ENCODE results near the gene SCARB2.
"Not testable (repeated sequence)": the region's sequence is repeated elsewhere in the genome, so short reads cannot be mapped to it uniquely, and the experiment has no call there.

The SCARB2 gene, protein sequence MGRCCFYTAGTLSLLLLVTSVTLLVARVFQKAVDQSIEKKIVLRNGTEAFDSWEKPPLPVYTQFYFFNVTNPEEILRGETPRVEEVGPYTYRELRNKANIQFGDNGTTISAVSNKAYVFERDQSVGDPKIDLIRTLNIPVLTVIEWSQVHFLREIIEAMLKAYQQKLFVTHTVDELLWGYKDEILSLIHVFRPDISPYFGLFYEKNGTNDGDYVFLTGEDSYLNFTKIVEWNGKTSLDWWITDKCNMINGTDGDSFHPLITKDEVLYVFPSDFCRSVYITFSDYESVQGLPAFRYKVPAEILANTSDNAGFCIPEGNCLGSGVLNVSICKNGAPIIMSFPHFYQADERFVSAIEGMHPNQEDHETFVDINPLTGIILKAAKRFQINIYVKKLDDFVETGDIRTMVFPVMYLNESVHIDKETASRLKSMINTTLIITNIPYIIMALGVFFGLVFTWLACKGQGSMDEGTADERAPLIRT

DNA sequence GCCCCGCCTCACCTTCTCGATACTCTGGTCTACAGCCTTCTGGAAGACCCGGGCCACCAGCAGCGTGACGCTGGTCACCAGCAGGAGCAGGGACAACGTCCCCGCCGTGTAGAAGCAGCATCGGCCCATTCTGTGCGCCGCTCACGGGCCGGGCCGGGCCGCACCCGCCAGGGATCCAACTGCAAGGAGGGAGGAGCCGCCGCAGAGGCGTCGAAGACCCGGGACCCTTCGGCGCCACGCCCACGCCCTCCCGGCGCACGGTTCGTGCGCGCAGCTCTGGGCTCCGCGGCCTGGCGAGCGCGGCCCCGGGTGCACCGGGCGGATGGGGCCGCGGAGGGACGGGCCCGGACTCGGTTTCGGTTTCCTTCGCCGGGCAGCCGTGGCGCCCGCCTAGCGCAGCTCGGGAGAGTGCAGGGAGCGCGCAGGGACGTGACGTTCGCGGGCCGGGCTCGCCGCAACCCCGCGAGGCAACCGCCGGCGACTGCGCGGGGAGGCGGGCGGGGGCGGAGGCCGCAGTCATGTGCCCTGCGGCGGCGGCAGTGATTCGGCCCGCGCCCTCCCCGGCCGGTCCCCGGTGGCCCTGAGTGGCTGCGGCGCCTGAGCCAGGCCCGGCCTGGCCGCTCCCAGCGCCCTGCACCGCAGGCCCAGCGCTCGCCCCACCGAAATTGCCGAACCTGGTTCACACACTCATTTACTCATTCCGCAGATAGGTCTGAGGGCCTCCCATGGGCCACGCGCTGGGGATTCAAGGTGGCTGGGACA, at the start of gene SCARB2:
Gene SCARB2 (minus strand): TSS at position 410 of the 762 bp plus-strand sequence. CDS start 281 bp downstream, at position 129.
- DNase-seq (ENCODE audit: low read depth in 3 of 3): peak; percentile 29 to 60 (median 42)

DNA sequence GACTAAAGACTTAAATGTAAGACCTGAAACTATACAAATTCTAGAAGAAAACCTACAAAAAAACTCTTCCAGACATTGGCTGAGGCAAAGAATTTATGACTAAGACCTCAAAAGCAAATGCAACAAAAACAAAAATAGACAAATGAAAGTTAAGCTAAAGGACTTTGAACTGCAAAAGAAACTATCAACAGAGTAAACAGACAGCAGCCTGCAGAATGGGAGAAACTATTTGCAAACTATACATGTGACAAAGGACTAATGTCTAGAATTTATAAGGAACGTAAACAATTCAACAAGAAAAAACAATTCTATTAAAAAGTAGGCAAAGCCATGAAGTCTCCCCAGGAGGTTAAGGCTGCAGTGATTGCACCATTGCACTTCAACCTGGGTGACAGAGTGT, 46.9 kb upstream of the SCARB2 start:
- DNase-seq (ENCODE audit: low read depth in 3 of 3): no peak

DNA sequence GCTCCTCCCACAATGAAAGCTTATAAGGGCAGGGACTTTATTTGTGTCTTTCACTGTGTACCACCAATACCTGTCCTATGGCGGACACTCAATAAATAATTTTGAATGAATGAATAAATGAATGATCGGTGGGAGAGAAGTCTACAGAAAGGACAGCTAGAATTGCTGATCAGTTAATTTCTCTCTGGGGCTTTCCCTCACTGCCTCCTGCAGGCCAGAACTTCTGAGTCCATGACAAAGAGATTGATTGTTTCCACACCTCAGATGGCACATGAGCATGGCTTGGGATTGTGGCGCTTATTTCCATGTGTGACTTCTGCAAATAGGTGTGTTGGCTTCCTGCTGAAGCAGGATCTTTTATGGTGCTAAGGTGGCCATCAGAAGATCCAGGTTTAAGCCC, 44.2 kb upstream of the SCARB2 start:
- DNase-seq (ENCODE audit: low read depth in 3 of 3): no peak

DNA sequence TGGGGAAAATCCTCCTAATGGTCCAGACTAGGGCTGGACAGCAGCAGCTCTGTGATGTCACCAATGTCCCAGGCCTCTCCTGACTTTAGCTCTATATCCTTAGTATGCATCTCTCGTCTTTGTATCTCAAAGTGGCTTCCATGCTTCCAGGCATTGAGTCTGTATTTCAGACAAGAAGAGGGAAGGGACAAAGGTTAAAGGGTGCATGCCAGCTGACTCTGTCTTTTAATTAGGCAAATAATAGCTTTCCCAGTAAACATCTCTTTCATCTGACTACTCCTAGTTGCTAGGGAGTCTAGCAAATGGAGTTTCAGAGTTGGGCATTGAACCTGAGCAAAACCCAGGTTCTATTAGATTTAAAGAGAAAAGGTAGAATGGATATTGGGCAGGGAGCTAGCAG, 43.3 kb upstream of the SCARB2 start:
- DNase-seq (ENCODE audit: low read depth in 3 of 3): no peak

DNA sequence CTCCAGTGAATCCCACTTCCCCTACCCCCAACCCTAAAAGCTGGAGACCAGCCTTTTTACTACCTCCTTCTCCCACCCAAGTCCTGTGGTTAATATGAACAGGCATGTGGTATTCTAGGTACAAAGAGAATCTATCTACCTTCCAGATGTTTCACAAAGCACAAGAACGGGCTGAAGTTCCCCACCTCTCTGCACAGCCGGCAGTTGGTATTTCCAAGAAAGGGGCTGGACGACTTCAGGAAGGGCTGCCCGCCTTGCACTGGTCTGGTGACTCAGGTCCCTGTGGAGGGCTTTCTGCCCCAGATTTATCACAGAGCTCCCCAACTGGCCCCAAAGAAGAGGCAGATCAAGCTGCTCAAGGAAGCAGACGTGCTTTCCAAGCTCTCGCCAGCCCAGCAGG, 42.4 kb upstream of the SCARB2 start:
- DNase-seq (ENCODE audit: low read depth in 3 of 3): no peak

DNA sequence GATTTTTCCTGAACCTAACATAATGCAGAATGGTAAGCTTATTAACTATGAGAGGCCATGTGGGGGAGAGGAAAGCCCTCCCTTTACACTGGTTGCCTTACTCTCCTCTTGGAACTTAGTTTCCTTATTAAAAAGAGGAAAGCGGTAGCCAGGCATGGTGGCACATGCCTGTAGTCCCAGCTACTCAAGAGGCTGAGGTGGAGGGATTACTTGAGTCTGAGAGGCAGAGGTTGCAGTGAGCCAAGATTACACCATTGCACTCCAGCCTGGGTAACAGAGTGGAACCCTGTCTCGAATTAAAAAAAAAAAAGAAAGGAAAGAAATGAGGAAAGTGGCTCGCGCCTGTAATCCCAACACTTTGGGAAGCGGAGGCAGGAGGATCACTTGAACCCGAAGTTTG, 39.9 kb upstream of the SCARB2 start:
- no peak for DNase-seq (ENCODE audit: low read depth in 3 of 3)

DNA sequence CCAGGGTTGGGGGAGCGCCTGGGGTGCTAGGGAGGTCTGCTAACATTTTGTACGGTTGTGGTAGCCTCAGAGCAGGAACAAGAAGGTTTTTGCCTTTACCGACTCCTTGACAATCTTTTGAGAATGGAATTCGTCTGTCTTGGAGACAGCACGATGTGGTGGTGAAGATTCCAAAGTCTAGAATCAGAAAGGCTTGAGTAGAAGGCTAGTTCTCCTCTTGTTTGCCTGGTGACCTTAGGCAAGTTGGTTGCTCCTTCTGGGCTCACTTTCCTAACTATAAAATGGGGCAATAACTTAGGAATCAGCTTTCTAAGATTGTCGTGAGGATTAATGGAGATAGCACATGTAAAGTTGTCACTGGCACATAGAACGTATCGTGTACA, 38.6 kb upstream of the SCARB2 start:
- DNase-seq (ENCODE audit: low read depth in 3 of 3): no peak

DNA sequence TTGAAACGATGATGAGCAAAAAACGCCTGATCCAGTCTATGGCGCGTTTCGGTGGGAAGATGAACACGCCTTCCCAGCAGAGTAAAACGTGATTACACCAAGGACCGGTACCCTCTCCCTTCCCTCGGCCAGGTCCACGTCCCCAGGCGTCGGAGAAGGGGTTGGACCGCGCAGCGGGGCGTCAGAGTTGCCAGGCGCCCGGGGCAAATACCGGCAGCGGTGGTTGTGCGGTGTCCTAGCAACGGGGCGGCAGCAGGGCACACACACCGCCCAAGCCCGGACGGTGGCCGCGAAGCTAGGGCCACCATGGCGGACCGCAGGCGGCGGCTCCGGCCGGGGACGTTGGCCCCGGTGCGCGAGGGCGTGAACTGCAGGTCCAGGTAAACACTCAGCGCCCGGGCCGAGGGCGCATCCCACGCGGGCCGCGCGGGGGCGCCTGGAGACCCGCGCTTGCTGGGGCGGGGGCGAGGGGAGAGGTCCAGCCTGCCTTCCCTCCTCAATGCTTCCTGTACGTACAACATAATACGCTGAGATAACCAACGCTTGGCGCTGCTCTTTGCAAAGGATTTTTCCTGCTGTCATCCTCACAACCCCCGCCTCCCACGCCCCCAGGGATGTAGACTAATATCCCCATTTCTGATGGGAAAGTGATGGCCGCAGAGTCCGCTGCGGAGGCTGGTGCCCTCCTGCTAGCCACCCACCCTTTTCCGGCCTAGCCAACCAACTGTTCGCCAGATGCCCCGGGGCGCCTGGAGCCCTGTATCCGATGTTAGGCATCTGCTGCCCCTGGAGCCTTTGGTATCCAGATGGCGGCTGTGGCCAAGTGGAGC, 38.0 kb upstream of the SCARB2 start, which contains the start of gene FAM47E:
Gene FAM47E (plus strand): TSS at position 281 of the 830 bp plus-strand sequence. CDS start 26 bp downstream, at position 307.
- peak in 1 of 3 experiments; percentile 27 for DNase-seq (ENCODE audit: low read depth in 3 of 3)

DNA sequence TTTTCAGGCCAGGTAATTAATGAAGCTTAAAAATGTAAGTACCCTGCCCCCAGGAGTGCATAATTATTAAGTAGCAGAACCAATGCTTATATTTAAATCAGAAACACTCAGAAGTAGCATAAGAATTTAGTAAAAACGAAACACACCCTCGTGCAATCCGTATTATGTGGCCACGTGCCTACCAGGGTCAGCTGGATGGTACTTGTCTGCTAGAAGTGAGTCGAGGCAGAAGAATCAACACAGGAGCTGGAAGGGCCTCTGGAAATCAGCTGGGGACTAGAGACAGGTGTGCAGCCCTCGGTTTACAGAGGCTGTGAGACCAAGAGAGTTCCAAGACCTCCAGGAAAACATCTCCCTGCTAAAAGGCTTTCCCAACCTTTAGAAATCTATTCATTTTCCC, 37.3 kb upstream of the SCARB2 start:
- no peak for DNase-seq (ENCODE audit: low read depth in 3 of 3)

DNA sequence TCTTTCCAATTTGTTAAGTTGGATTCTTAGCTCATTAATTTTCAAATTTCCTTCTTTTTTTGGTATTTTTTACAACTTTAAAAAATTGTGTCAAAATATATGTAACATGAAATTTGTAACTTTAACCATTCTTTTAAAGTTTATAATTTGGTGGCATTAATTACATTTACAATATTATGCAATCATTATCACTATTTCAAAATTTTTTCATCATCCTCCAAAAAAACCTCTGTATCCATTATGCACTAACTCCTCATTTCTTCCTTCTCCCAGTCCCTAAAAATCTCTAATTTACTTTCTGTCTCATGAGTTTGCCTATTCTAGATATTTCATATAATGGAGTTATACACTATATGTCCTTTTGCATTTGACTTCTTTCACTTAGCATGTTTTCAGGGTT, 33.2 kb upstream of the SCARB2 start:
- DNase-seq (ENCODE audit: low read depth in 3 of 3): no peak

DNA sequence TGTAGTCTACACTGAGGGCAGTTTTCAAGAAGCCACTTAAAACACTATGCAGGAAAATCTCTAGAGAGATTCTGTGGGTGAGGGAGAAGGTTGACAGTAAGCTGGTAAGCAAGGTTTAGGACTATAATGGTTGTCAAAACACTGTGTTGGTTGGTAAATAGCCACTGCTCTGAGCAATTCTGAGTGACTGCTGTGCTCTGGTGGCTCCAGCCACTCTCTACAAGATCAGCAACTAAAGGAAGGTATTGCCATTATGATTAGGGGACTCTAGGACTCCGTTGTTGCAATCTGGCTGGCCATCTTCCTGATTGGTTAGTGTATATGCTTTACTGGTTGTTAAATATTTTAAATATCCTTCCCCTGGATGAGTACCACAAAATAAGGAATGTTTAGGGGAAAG, 32.4 kb upstream of the SCARB2 start:
- DNase-seq (ENCODE audit: low read depth in 3 of 3): no peak

DNA sequence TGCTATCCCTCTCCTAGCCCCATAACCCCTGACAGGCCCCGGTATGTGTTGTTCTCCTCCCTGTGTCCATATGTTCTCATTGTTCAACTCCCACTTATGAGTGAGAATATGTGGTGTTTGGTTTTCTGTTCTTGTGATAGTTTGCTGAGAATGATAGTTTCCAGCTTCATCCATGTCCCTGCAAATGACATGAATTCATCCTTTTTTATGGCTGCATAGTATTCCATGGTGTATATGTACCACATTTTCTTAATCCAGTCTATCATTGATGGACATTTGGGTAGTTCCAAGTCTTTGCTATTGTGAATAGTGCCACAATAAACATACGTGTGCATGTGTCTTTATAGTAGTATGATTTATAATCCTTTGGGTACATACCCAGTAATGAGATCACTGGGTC, 30.3 kb upstream of the SCARB2 start:
- not testable (repeated sequence) for DNase-seq (ENCODE audit: low read depth in 3 of 3)

DNA sequence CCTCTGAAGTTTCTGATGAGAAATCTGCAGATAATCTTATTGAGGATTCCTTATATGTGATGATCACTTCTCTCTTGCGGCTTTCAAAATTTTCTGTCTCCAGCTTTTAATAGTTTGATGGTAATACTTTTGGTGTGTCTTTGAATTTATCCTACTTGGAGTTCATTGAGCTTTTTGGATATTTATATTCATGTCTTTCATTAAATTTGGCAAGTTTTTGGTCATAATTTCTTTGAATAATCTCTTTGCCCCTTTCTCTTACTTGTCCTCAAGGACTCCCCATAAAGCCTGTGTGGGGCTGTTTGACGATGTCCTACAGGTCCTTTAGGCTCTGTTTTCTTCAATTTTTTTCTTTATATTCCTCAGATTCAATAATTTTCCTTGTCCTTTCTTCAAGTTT, 26.6 kb upstream of the SCARB2 start:
- no peak for DNase-seq (ENCODE audit: low read depth in 3 of 3)

DNA sequence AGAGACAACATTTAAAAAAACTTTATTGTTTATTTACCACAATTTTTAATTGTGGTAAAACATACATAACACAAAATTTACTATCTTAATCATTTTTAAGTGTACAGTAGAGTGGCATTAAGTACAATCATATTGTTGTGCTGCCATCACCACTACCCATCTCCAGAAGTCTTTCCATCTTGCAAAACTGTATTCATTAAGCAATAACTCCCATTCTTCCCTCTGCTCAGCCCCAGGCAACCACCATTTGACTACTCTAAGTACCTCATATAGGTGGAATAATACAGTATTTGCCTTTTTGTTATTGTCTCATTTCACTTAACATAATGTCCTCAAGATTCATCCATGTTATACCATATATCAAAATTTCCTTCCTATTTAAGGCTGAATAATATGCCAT, 25.1 kb upstream of the SCARB2 start:
- DNase-seq (ENCODE audit: low read depth in 3 of 3): no peak

DNA sequence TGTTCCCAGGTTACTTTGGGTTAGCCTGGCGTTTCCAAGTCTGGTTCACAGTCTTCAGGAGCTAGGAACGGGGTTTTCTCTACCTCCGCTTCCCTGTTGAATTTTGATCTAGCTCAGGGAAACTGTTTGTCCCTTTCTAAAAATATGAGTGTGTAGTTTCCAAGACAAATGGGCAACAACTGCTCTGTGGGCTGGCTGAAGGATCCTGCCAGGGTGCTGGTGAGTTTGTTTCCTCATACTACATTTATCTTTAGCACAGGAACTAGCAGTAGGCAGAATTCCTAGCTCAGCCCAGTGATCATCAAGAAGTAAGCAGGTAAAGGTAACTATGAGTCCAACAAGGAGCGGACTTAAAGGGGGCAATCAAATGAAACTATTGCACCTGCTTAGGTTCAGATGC, 24.6 kb upstream of the SCARB2 start:
- no peak for DNase-seq (ENCODE audit: low read depth in 3 of 3)

DNA sequence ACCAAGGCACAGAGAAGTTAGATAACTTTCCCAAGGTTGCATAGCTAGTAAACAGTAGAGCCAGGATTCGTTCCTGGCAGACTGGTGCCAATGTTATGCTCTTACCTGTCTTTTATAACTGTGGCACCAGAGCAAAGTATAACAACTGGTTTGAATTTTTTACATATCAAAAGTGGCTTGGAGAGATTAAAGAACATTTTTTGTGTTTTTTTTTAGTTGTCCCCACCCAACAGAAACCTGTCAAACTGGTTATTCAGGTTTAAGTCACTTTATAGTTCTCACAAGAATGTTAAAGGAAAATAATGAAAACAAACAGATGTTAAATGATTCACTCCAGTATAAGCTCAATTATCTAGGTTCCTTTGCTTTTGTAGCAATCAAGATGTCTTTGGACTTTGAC, 22.3 kb upstream of the SCARB2 start:
- no peak for DNase-seq (ENCODE audit: low read depth in 3 of 3)

DNA sequence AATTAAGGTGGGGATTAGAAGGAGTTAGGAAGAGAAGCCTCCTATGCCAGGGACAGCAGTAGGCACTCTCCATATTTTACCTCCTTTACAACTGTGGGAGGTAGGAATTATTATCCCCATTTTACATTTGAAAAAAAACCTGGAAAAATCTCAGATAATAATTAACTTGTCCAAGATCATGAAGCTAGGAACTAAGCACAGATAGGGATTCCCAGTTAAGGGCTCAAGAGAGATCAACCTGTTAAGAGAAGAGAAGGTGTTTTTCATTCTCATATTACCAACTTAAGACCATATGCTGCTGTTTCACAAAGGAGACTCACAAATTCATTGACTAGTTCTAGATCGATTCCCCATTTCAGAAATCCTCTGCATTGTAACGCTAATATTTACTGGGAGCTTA, 21.8 kb upstream of the SCARB2 start:
- no peak for DNase-seq (ENCODE audit: low read depth in 3 of 3)

DNA sequence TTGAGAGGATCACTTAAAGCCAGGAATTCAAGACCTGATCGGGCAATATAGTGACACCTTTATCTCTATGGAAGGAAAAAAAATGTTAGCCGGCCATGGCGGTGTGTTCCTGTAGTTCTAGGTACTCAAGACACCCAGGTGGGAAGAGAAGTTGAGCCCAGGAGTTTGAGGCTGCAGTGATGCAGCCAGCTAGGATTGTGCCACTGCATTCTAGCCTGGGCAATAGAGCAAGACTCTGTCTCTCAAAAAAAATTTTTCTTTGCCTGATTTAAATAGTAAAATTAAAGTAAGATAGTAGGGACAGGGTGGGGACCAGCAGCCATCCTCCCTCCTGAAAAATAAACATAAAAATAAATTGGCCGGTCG, 21.0 kb upstream of the SCARB2 start:
- DNase-seq (ENCODE audit: low read depth in 3 of 3): no peak

DNA sequence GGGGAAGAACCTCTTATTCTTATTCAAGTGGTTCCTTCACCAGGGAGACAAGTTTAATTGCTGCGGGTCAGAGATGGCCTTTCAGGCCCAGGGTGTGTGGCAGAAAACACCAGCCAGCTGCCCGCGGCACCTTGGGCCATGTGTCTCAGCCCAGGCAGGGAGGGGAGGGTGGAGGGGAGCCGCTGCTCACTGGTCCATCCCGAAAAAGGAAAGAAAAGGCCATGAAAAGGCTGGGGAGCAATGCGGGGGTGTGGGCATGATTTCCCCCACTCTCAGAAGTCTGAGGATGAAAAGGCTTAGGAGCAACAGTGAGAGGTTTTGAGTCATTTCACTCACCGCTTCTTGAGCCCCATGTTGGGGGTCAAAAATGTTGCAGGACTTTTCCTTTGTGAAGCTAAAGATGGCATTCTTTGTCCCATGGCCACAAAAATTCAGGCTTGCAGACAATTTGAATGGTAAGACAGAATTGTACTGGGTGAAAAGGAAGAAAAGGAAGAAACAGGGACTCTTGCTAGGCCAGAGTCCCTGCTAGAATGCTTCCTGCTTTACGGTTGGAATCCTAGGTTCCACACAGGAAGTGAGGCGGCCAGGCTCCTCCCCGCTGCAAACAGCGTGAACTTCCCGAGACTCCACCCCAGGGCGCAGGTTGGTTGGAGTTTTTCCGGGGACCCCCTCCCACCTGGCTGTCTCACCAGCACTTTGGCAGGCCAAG, 20.5 kb upstream of the SCARB2 start:
- DNase-seq (ENCODE audit: low read depth in 3 of 3): no peak

DNA sequence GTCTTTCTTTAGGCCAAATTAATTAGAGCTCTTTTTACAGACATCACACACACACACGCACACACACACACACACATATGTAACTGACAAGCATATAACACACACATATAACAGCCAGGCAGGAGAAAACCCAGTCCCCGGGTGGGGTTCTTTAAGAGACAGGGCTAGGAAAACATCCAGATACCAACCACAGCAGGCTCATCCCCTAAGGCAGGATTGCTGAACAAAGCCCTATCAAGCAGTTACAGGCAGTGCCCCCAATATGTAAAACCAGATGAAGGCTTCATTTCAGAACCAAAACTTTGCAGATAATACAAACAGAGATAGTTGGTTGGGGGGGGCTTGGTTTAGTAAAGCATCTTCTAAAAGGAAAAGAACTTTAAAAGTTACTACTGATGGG, 19.9 kb upstream of the SCARB2 start:
- DNase-seq (ENCODE audit: low read depth in 3 of 3): no peak

DNA sequence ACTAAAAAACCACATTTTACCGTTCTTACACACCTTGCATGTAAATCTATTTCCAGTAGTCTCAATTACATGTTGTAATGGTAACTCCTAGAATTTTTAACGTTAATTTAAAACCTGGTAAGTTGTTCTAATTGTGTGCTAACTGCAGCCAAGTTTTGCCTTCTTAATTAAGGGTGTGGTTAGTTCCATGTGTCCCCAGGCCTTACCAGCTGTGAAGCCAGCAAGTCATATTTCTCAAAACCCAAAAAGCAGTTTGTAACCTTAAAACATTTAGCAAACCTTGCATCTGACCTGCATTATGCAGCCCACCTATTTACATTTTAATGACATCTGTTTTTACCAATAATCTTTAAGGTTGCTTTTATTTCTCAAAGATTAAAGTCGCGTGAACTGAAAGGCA, 19.5 kb upstream of the SCARB2 start:
- DNase-seq (ENCODE audit: low read depth in 3 of 3): no peak

DNA sequence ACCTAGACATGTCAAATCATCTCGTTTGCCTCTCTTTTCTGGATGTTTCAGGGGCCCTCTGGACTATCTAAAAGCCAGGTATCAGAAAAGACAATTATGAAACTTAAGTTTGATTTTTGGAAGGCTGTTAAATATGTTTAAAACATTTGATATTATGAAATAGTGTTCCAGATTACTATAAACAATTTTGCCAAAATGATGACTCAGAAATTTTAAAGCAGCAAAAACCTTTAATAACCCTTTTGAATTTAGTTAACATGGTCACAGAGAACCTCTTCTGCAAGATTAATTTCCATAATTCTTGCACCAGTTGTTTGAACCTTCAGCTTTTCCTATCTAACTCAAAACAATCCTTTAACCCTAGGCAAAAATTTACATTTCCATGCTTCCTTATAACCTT, 19.1 kb upstream of the SCARB2 start:
- DNase-seq (ENCODE audit: low read depth in 3 of 3): no peak

Measured in stimulated activated CD4-positive, alpha-beta T cell treated with anti-CD3 and anti-CD28 coated beads, TNF-alpha, amount 100 ng/mL, for 24 hours (primary cell).